Thyroid gland (tissue), 4 donors: ENCODE results near the gene RPS6KB2. TPM values are rescaled to one million over a fixed set of nuclear protein-coding genes. Genes with fewer than 3 reads are reported as not detected.

Source experiments
- DNase-seq, 2 donors: peaks; one replicate each; pipeline ENCODE4 v3.0.0-alpha.2; 2019
- H3K27ac ChIP-seq, 3 donors: fragments of 200-600 bp; sonication (generic); 1 replicate in 2 of 3; 2 replicates in 1 of 3; pipeline ENCODE4 v1.5.1; 2016 to 2019; ENCODE audit warnings: mild to moderate bottlenecking in 1 of 3, moderate library complexity in 1 of 3
- H3K27me3 ChIP-seq: fragments of 200-600 bp; sonication (generic); one replicate; pipeline ENCODE4 v1.5.1; 2019
- H3K36me3 ChIP-seq, 2 donors: fragments of 200-600 bp; sonication (generic); one replicate each; pipeline ENCODE4 v1.5.1; 2016 to 2019
- H3K4me1 ChIP-seq, 2 donors: fragments of 200-600 bp; sonication (generic); one replicate each; pipeline ENCODE4 v1.5.1; 2017 to 2019
- H3K4me3 ChIP-seq, 3 donors: fragments of 200-600 bp; sonication (generic); replicated peaks in 1 of 3; 1 replicate in 2 of 3; 2 replicates in 1 of 3; pipeline ENCODE4 v1.5.1; 2016; ENCODE audit warnings: mild to moderate bottlenecking in 1 of 3
- H3K9me3 ChIP-seq: fragments of 200-600 bp; sonication (generic); one replicate; pipeline ENCODE4 v1.5.1; 2017
- CTCF ChIP-seq, 6 experiments: fragments of 200-600 bp in 3 of 6; fragments of 450-650 bp in 3 of 6; sonication (generic) in 3 of 6; IDR thresholded peaks; one replicate each; pipeline ENCODE4 v1.5.1; 2016 to 2019; ENCODE audit warnings: antibody characterized with exemption in 6 of 6, mild to moderate bottlenecking in 2 of 6, inconsistent platforms in 1 of 6, moderate library complexity in 1 of 6
- POLR2A ChIP-seq, 2 donors: fragments of 450-650 bp; IDR thresholded peaks; one replicate each; pipeline ENCODE4 v1.6.1; 2017; ENCODE audit warnings: antibody characterized with exemption in 2 of 2, mild to moderate bottlenecking in 2 of 2, moderate library complexity in 1 of 2
- WGBS, 2 donors: methylation state at CpG; one replicate each; pipeline ENCODE4 v1.1.5; 2017; 5-methylcytosine and 5-hydroxymethylcytosine counted together
- intact Hi-C: fragments of 100-400 bp; cut with DNase I; formaldehyde crosslinking; loops from one replicate; pipeline ENCODE4 v1.15.1; 2023
- total RNA-seq, 4 donors: library from RNA; depleted of rRNA; stranded (reverse); fragments of >200 nt; gene quantifications; one replicate each; pipeline ENCODE4 v1.2.3, GENCODE V29; 2016

Gene RPS6KB2
- total RNA-seq, 4 donors from 2014 or later: 44.1 to 102 (median 62.2) TPM

- peaks cover 7 to 20% of the 10 kb centered on the region in 2 donors for H3K4me1 ChIP-seq
- H3K27me3 ChIP-seq: no peaks in the 10 kb centered on the region
- 79 to 82% methylated on average over 11 of the region's 11 CpGs for whole genome bisulfite sequencing, 2 donors
- H3K27ac ChIP-seq: no peak overlapping the region
- TF ChIP-seq CTCF (IDR thresholded peaks at IDR 0.05) (no peak), POLR2A (IDR thresholded peaks at IDR 0.05) (no peak)
- DNase-seq: no peak
- intact Hi-C loops: no loop called here
- peaks cover 25 to 30% of the 10 kb centered on the region in 2 donors for H3K36me3 ChIP-seq
- no peak overlapping the region for H3K4me3 ChIP-seq
- H3K9me3 ChIP-seq: no peaks in the 10 kb centered on the region
These were observed 1.4 kb downstream of the RPS6KB2 start for GRCh38 chr11:67429722-67430121.

- no peak for DNase-seq
- Histone ChIP-seq H3K27me3 (no peaks in the 10 kb centered on the region), H3K4me1 (peaks cover 7 to 20% of the 10 kb centered on the region in 2 donors), H3K27ac (no peak overlapping the region), H3K4me3 (no peak overlapping the region), H3K9me3 (no peaks in the 10 kb centered on the region), H3K36me3 (peaks cover 35 to 40% of the 10 kb centered on the region in 2 donors)
- WGBS, 2 donors: 91 to 94% methylated on average over 23 to 24 of the region's 24 CpGs
- TF ChIP-seq CTCF (IDR thresholded peaks at IDR 0.05) (no peak), POLR2A (IDR thresholded peaks at IDR 0.05) (no peak)
- intact Hi-C loops: no loop called here
These were observed 3.3 kb downstream of the RPS6KB2 start for GRCh38 chr11:67431346-67432249.

GRCh38 chr11:67432655-67433349 is 4.5 kb downstream of the RPS6KB2 start:
- no peaks in the 10 kb centered on the region for H3K9me3 ChIP-seq
- H3K36me3 ChIP-seq: peaks cover 35 to 40% of the 10 kb centered on the region in 2 donors
- 90 to 97% methylated on average over 6 to 19 of the region's 22 CpGs for WGBS, 2 donors
- H3K4me1 ChIP-seq: peaks cover 7 to 14% of the 10 kb centered on the region in 2 donors
- no peak overlapping the region for H3K4me3 ChIP-seq
- no peak overlapping the region for H3K27ac ChIP-seq
- DNase-seq: no peak
- no peak for TF ChIP-seq POLR2A (IDR thresholded peaks at IDR 0.05)
- TF ChIP-seq CTCF (IDR thresholded peaks at IDR 0.05): no peak
- intact Hi-C loops: no loop called here
- H3K27me3 ChIP-seq: no peaks in the 10 kb centered on the region

GRCh38 chr11:67433536-67434394 is 5.5 kb downstream of the RPS6KB2 start:
- H3K4me1 ChIP-seq: peaks cover 7 to 15% of the 10 kb centered on the region in 2 donors
- TF ChIP-seq CTCF (IDR thresholded peaks at IDR 0.05) (no peak), POLR2A (IDR thresholded peaks at IDR 0.05) (no peak)
- peaks cover 40 to 41% of the 10 kb centered on the region in 2 donors for H3K36me3 ChIP-seq
- no peak overlapping the region for H3K27ac ChIP-seq
- 87 to 91% methylated on average over 12 to 13 of the region's 22 CpGs for WGBS, 2 donors
- no peaks in the 10 kb centered on the region for H3K9me3 ChIP-seq
- H3K4me3 ChIP-seq: no peak overlapping the region
- no peak for DNase-seq
- intact Hi-C loops: no loop called here
- no peaks in the 10 kb centered on the region for H3K27me3 ChIP-seq
